NK-92 (cell line): Measurements from ENCODE around the gene PCMTD2.

Source experiments
- DNase-seq: peaks from one replicate; lab custom pipeline; 2025; ENCODE audit not compliant: unreplicated experiment; lab: John Stamatoyannopoulos, UW

PCMTD2 gene

GRCh38 chr20:64254571-64255360 lies 782 bp upstream of the PCMTD2 start:
- no peak for DNase-seq

GRCh38 chr20:64256282-64256935 lies 861 bp downstream of the PCMTD2 start:
- no peak for DNase-seq

- DNase-seq = no peak
Measured at GRCh38 chr20:64257107-64257757, 1.7 kb downstream of the PCMTD2 start.

- DNase-seq = no peak
Measured at GRCh38 chr20:64258071-64258823, 2.7 kb downstream of the PCMTD2 start.

- no peak for DNase-seq
Measured at GRCh38 chr20:64260239-64260638, 4.7 kb downstream of the PCMTD2 start.

- DNase-seq = no peak
Measured at GRCh38 chr20:64261138-64261537, 5.6 kb downstream of the PCMTD2 start.

GRCh38 chr20:64264091-64264490 lies 8.5 kb downstream of the PCMTD2 start:
- DNase-seq = no peak

GRCh38 chr20:64265201-64265600 lies 9.7 kb downstream of the PCMTD2 start:
- no peak for DNase-seq

GRCh38 chr20:64266988-64267387 lies 11.4 kb downstream of the PCMTD2 start:
- DNase-seq = no peak

GRCh38 chr20:64268174-64268573 lies 12.6 kb downstream of the PCMTD2 start:
- DNase-seq = no peak

GRCh38 chr20:64269604-64270411 lies 14.3 kb downstream of the PCMTD2 start:
- DNase-seq = no peak

- no peak for DNase-seq
Measured at GRCh38 chr20:64271636-64272035, 16.1 kb downstream of the PCMTD2 start.

GRCh38 chr20:64273109-64273508 lies 17.6 kb downstream of the PCMTD2 start:
- no peak for DNase-seq

GRCh38 chr20:64276817-64277216 lies 21.3 kb downstream of the PCMTD2 start:
- no peak for DNase-seq

GRCh38 chr20:64277571-64278316 lies 22.2 kb downstream of the PCMTD2 start:
- no peak for DNase-seq

- DNase-seq = no peak
Measured at GRCh38 chr20:64278317-64278681, 22.8 kb downstream of the PCMTD2 start.

GRCh38 chr20:64279826-64280459 lies 24.4 kb downstream of the PCMTD2 start:
- no peak for DNase-seq

- no peak for DNase-seq
Measured at GRCh38 chr20:64280460-64280843, 24.9 kb downstream of the PCMTD2 start.

GRCh38 chr20:64283646-64284045 lies 28.1 kb downstream of the PCMTD2 start:
- no peak for DNase-seq
